Hematopoietic multipotent progenitor cell treated with erythropoietin and hydrocortisone succinate and interleukin-3 and kit ligand, for 17 days (in vitro differentiated cells): ENCODE data around the gene MEGF8.
A peak's percentile ranks its signal among the peaks of the same experiment; 100 is the strongest.

ENCODE experiments used
- DNase-seq: peaks from one replicate; pipeline ENCODE4 v3.0.0-alpha.2; 2015; ENCODE audit warnings: low spot score

The MEGF8 gene

DNA sequence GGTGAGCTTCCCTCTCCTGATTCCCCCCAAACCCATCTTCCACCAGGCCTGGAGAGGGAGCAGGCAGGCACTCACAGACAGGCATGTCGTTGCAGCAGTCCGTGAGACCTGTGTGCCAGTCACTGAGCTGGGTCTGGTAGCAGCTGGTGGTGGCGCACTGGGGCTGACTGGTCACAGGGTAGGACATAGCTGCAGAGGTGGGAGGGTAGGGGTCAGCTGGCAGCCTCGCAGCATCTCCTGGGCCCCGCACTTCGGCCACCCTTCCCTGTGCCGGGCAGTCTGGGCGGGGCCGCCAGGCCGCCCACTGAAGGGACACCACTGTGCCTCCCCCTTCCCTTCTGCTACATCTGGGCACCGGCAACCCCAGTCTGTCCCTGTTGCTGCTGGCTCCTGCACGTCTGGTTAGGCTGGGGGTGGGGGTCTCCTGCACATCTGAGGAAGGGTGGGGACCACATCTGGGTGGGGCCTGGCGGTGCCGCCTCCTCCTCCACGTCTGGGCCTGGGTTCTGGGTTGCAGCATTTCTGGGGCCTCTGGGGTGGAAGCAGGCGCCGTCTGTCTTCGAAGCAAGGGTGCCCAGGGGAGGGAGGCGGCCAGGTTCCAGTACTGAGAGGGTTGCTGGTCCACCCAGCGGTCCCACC lies 63.5 kb downstream of the MEGF8 start:
- no peak for DNase-seq

GRCh38 chr19:42389899-42390298 lies 64.5 kb downstream of the MEGF8 start, which contains the start of gene CNFN:
Gene CNFN, minus strand, starts transcription at chr19:42390297. Its CDS starts 1,260 bp downstream, at chr19:42389037.
- DNase-seq: no peak

DNA sequence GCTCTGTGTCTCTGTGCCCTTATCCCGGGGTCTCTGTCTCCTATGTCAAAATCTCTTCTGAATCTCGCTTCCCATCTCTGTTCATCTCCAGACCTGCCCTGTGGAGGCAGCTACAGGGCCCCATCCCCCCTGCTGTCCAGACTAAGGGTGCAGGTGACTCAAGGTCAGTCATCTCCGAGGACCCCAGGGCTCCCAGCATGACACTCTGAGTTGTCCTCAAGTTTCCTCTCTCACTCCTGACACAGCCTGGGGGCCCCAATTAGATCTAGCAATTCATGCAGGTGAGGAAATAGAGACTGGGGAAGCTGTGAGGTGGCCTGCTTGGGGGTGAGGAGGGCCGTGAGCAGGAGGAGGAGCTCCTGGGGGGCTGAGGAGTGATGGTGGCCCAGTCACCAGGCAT lies 66.7 kb downstream of the MEGF8 start:
- DNase-seq: no peak

DNA sequence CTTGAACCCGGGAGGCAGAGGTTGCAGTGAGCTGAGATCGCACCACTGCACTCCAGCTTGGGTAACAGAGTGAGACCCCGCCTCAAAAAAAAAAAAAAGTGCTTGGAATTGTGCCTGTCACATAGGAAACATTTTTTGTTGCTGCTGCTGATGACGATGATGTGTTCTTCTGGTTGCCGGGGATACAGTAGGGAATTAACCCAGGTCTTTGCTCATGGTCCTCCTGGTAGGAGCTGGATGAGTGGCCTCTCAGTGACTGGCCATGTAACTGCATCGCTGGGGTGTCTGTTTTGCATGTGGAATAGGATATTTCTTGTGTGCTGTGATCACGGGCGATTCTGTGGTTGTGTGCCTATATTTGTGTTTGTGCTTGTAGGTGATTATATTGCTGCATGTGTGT lies 69.3 kb downstream of the MEGF8 start:
- DNase-seq: no peak

- DNase-seq: peak; percentile 92
Observed at GRCh38 chr19:42396381-42397262, 71.2 kb downstream of the MEGF8 start.

GRCh38 chr19:42397263-42398166 lies 72.1 kb downstream of the MEGF8 start:
- DNase-seq: no peak

DNA sequence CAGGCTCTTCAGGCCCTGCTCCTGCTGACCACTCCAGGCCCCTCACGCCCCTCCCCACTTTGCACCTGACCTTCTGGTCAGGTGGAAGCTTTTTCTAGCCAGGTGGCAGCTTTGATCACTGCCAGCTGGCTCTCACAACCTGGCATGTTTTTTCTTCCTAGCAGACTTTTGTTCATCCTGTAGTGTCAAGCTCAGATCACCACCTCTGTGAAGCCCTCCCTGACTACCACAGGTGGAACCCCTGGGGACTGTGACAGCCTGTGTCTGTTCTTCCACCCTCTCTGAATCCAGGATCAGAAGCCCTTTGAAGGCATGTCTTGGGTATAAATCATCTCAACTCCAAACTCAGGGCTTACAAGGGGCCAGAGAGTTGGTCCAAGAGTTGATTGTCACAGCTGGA lies 75.0 kb downstream of the MEGF8 start:
- DNase-seq: no peak

DNA sequence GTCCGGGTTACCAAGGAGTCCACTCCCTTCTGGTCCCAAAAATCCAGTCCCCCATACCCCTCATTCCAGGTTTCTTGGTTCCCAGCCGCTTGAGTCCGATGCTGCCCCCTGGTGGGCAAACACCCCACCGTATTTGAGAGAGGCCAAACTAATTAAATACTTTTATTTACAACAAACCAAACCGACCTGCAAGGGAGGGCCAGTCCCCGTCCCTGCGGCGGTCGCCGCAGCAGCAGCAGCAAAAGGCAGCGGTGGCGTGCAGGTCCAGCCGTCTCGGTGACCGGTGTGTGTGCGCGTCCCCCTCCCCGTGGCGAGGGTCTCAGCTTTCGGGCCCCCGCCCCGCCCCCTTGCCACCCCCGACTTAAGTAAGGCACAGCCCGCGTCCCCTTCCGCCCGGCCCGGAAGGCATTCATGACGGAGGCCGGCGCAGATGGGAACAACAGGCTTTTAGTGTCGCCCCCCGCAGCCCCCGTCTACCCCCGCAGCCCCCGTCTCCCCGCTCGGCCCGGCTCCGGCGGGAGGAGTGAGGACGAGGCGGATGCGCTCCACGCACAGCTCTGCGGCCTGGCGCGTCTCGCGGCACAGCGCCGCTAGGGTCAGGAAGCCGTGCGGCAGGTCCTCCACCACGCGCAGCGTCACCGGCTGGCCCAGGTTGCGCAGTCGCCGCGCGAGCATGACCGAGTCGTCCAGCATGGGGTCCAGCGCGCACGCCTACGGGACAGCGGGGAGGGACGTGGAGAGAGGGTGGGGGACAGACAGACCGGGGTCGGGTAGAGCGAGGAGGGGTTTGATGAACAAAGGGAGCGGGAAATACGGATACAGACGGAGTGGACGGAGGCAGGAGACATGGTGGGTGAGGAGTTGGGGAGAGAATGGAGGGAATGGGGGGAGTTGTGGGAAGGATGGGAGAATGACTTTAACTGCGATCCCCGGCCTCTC lies 76.2 kb downstream of the MEGF8 start:
- peak; percentile 75 for DNase-seq

GRCh38 chr19:42402376-42403116 lies 77.1 kb downstream of the MEGF8 start:
- DNase-seq: no peak

GRCh38 chr19:42403586-42403985 lies 78.2 kb downstream of the MEGF8 start:
- no peak for DNase-seq

GRCh38 chr19:42406111-42406510 lies 80.7 kb downstream of the MEGF8 start:
- DNase-seq: no peak

DNA sequence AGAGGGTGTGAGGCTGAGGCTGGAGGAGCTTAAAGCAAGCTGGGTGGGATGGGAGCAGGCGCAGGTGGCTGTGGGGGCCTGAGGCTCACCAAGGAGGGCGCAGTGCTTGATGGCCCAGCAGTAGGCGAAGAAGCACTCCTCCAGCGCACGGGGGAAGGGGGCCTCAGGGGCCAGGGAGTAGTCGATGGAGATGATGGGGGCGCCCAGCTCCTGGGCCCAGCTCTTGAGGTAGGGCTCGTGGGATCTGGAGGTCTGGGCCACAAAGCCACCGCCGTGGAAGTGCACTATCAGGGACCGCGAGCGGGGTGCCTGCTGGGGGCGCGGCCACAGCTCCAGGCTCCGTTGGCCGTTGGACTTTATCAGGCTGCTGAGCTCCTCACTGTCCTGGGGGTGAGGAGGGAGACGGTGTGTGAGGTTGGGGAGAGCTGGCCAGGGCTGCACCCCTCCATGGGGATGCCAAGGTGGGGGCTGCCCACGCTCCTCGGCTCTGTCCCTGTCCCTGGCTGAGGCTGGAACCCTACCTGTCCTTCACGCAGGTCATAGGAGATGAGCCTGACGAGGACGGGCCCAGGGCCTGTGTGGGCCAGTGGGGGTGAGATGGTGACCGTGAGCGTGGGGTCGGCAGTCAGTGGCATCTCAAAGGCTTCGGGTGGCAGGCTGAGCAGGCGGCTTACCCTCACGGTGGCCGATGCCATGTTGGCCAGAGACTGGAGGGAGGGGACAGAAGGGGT lies 81.8 kb downstream of the MEGF8 start:
- DNase-seq: no peak

- DNase-seq: no peak
Observed at GRCh38 chr19:42407816-42408175, 82.4 kb downstream of the MEGF8 start.

DNA sequence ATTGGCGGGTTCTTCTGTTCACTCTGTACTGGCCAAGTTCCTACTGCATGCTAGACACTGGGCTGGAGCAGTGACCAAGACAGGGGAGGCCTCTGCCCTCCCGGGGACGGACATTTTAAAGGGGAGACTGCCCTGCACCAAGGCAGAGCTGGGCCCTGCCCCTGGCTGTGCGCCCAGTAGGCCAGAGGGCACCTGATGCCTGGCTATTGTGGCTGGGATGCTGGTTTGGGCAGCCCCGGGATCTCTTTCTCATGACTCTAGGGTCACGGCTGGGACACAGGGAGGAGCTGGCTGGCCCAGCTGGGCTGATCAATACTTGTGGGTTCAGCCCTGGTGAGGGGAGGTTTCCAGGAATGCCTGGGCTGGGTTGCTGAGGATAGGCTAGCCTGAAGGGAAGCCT lies 84.0 kb downstream of the MEGF8 start:
- DNase-seq: no peak

DNA sequence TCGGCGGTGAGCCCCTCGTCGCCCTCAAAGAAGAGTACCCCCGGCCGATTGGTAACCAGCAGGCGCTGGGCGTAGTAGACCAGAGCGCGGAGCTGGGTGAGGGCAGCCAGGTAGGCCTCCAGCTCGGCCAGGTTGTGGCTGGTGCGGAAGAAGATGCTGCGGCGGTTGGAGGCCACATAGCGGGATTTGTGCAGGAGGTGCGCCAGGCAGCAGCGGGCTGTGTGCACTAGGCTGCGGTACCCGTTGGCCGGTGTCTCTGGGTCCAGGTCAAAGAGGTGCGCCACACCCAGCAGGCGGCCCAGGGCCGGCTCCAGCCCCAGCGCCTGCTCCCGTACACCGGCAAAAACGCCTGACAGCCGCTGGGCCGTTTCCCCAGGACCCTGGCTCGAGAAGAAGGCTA lies 84.9 kb downstream of the MEGF8 start:
- DNase-seq: no peak

DNA sequence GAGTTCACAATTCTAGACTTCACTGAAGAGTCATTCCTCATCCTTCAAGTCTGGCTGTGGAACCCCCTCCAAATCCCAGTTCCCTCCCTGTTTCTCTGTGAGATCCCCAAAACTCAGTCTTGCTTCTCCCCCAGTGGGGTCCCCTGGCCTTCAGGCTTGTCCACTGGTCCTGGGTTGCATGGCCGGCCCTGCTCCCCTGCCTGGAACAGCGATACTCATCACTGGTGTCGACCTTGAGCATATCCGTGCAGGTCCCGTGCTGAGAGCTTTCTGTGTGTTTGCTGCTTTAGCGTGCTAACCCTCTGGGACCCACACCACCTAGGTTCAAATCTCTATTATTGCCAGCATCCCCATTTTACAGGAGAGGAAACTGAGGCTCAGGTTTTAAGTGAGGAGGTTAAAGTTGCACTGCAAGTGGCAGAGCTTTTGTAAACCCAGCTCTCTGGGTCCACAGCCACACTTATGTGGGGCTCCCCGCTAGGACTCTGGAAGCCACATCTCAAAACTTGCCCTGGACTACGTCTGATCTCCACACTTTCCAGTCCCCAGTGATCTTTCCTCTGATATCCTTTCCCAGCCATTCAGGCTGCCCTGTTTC lies 86.2 kb downstream of the MEGF8 start:
- no peak for DNase-seq

DNA sequence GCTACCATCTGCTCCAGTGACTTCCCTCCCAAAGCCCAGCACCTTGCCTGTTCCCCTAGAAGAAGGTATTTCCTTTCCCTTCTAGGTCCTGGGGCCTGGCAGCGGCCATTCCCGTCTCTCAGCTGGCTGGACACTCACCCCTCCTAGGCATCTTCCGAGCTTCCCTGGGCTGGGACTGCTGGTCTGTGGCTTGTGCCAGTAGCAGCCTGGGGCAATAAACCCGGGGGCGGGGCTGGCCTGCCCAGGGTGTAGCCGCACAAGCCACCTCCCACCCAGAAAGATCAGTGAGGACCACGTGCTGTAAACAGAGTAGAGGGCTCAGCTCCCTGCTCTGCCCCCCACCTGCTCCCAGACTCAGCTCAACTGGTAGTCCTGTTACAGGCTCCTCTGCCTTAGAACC lies 86.8 kb downstream of the MEGF8 start:
- DNase-seq: no peak

GRCh38 chr19:42412661-42413076 lies 87.2 kb downstream of the MEGF8 start:
- DNase-seq: no peak

- no peak for DNase-seq
Observed at GRCh38 chr19:42419309-42419708, 93.9 kb downstream of the MEGF8 start.
